ENCODE results near the gene TPM4. TPM values are rescaled to one million over a fixed set of nuclear protein-coding genes. Genes with fewer than 3 reads are reported as not detected.
"Not testable (repeated sequence)": the region's sequence is repeated elsewhere in the genome, so short reads cannot be mapped to it uniquely, and the experiment has no call there.

Gene TPM4
- total RNA-seq, 1 donor from 2014 or later, result 86.0 TPM

DNA sequence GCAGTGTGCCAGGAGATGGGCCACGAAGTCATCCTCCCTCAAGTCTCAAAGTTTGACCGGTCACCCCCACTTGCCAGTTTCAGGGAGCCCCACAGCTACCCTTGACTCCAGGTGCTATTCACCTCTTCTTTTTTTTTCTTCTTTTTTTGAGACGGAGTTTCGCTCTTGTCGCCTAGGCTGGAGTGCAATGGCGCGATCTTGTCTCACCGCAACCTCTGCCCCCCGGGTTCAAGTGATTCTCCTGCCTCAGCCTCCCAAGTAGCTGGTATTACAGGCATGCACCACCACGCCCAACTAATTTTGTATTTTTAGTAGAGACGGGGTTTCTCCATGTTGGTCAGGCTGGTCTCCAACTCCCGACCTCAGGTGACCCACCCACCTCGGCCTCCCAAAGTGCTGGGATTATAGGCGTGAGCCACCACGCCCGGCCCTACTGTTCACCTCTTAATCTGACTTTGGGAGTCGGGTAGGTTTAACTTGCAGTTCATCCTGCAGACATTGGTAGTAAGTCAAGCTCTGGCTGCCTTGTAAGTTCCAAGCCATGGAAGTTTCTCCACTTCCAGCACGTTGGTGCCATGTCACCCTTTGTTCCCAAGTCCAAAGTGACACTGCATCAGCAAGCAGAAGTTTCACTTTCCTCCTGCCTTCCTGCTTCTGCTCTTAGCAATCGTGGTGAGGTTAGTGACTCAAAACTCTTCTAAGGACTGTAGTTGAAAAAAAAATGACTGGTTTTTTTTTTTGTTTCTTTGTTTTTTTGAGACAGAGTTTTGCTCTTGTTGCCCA, 43.0 kb downstream of the TPM4 start:
- FAIRE-seq; DNase-seq (ENCODE audit: low spot score in 2 of 2): not testable (repeated sequence)

DNA sequence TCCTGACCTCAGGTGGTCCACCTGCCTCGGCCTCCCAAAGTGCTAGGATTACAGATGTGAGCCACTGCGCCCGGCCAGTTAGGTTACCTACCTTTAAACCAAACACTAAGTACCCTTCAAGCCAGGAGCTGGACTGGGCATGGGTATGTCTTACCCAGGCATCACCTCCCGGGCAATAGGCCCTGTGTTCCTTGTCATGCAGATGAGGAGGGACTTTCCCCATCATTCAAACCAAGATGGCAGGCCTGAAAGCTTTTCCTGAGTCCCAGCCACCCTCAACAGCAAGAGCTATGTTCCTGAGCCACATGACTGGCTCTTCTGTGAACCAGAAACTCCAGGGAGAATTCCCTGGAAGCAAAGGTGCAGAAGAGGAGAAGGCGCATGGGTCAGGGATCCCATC, 44.8 kb downstream of the TPM4 start:
- FAIRE-seq, result no peak
- DNase-seq (ENCODE audit: low spot score in 2 of 2), result no peak

DNA sequence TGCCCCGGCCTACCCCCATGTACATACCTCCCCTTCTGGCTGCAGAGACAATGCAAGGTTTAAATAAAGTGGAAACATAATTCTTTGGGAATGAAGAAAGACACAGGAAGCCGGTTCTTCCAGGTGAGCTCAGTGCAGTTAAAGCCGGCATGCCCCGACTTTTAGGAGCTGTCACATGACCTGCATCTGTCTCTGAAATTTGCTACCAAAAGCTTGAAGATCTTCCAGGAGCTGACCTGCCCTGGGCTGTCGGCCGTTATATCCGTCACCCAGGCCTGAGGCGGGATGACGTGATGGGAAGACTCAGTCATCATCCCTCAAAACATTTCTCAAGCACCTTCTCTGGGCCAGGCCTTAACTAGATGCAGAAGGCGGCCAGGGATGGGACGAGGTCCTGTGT, 45.7 kb downstream of the TPM4 start:
- FAIRE-seq, result no peak

DNA sequence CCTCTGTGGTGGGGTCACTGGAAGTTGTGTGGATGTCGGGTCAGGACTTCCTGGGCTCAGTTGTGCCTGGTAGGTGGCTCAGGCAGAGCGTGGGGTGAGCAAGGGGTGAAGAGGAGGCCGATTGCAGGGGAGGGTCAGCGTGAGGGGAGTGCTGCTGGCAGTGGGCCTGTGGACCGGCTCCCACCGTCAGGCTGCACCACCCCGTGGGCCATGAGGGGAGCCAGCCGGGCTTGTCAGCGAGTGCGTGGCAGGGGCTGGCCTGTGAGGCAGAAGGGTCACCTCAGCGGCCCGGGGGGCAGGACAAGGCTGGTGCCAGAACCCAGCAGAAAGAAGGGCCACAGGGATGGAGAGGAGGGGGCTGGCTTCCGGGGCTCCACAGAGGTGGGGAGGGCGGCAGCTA, 48.7 kb downstream of the TPM4 start:
- DNase-seq (ENCODE audit: low spot score in 2 of 2) (no peak), FAIRE-seq (no peak)

More for the DNA sequence above, 45.7 kb downstream of the TPM4 start:
- no peak for DNase-seq (ENCODE audit: low spot score in 2 of 2)

DNA sequence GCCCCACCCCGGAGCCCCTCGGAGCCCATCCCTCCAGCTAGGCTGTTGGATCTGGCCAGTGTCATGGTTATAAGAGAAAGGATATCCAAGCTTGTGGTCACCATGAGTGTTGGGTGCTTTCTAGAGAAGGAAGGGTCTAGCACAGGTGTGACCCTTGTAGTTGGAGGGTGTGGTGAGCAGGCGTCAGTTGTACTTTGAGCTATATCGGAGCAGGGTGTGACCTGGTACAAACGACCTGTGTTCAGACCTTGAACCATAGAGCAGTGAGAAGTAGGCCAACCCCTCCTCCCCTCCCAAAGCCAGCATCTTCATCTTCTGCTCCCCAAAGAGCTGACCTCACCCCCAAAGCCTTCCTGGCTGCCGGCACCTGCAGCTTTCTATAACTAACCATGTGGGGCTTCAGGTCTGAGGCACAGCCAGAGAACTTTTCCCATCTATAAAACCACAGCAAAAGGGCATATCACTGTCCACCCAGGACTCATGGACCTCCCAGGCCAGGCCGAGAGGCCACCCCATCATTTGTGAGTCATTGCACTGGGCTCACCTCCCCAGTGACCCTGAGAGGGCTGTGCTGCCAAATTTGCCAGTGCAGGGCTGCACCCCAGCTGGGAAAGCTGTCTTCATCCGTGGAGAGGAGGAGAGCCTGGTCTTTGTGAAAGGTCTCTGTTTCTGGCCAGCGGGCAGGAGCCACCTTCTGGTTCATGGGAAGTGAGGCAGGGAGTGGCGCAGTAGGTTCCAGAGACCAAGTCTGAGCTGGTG, 49.6 kb downstream of the TPM4 start:
- FAIRE-seq (no peak), DNase-seq (ENCODE audit: low spot score in 2 of 2) (no peak)

DNA sequence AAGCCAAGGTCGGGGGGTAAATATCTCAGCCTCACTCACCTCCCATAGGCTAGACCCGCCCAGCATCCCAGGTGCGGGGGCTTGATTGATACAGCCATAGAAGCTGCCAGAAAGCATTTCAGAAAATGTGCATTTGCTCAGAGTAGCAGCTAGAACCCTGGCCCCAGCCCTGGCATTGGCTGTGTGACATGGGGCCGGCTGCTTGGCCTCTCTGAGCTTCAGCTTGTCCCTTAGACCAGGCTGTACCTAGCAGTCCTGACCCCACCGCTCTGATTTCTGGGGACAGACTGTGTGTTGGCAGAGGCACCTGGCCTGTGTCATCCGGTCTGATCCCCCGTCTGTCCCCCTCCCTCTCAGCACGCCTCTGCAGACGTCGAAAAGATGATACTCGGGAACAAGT, 50.8 kb downstream of the TPM4 start:
- FAIRE-seq, result no peak
- DNase-seq (ENCODE audit: low spot score in 2 of 2), result no peak

DNA sequence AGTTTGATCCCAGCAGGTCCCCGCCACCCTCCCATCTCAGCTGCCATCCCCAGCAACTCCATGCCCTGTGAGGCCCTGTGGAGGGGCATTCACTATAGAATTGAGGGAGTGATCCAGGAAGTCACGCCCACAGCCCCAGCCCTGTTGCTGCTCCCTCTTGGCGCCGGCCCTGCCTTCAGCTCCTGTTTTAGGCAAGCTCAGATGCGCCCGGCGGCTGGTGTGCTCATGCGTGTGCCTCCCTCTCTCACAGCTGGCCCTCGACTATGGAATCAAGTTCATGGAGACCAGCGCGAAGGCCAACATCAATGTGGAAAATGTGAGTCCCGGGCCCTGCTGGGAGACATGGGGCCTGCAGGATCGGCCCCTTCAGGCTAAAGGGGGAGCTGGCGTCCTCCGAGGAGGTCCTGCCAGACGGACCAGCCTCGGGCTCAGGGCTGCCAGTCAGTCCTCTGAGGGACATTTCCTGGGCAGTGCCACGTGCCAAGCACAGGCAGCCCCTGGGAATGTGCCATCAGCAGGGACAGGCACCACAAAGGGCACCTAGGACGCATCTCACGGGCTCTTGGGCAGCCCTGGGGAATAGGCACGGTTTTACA, 51.6 kb downstream of the TPM4 start:
- DNase-seq (ENCODE audit: low spot score in 2 of 2), result no peak
- no peak for FAIRE-seq

DNA sequence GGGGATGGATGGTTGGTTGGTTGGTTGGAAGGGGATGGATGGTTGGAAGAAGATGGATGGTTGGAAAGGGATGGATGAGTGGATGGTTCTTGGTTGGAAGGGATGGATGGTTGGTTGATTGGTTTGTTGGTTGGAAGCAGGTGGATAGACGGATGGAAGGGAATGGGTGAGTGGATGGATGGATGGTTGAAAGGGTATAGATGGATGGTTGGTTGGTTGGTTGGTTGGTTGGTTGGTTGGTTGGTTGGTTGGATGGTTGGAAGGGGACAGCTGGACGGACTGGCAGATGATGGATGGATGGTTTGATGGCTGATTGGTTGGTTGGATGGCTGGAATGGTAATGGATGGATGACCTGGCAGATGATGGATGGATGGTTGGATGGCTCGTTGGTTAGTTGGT, 55.4 kb downstream of the TPM4 start:
- DNase-seq (ENCODE audit: low spot score in 2 of 2) (no peak), FAIRE-seq (no peak)

DNA sequence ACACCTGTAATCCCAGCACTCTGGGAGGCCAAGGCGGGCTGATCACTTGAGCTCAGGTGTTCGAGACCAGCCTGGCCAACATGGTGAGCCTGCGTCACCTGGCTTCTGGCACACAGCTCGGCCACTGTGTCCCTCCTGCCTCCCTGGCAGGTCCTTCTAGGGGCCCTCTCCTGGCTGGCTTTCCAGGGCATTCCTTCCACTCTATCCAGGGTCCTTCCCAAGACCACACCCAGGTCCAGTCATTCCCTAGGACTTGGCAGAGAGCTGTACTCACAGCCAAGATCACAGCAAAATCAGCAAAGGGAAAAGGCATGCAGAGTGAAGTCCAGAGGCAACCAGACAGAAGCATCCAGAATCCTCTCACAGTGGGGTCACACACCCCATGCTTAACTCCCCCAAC, 57.5 kb downstream of the TPM4 start:
- FAIRE-seq, result no peak
- no peak for DNase-seq (ENCODE audit: low spot score in 2 of 2)

DNA sequence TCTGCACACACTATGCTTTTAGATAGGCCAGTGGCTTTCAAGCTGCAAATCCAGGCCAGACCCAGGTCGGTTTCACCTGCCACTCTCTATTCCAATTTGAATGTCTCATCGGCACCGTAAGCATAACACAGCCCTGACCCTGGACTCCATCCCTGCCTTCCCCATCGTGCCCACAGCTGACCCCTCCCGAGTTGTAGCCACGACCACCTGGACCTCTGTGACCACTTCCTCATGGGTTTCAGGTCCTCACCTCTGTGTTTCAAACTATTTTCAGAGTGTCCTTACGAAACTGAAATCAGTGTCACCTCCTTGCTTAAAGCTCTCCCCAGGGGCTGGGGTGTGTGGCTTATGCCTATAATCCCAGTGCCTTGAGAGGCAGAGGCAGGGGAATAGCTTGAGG, 58.2 kb downstream of the TPM4 start:
- FAIRE-seq (no peak), DNase-seq (ENCODE audit: low spot score in 2 of 2) (no peak)

DNA sequence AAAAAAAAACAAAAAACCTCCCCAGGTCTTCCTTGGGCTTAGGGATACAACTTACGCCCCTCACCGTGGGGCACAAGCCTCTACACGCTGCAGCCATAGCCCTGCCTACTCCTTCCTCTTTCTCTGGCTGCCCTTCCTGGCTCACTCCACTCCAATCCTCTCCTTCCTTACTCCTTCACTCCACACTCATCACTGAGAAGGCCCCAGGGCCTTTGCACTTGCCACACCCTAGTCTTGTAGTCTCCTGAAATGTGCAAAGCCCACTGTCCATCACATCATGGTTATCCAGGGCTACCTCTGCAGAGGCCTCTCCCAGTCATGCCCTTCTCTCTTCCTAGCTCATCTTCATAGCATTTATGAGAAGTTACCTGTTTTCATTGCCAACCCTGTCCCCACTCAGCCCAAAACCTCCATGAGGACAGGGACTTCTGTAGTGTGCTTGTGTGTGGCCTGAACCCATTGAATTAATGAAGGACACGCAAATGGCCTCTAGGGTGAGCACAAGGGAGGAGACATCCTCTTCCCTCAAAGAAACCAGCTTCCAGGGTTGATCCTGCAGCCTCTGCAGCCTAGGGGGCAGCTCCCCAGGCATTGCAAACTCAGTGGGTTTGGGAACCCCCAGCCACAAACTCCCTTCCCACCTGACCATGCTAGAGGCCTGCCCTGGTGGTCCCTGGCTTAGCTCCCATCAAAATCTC, 59.3 kb downstream of the TPM4 start:
- DNase-seq (ENCODE audit: low spot score in 2 of 2) (no peak), FAIRE-seq (no peak)

DNA sequence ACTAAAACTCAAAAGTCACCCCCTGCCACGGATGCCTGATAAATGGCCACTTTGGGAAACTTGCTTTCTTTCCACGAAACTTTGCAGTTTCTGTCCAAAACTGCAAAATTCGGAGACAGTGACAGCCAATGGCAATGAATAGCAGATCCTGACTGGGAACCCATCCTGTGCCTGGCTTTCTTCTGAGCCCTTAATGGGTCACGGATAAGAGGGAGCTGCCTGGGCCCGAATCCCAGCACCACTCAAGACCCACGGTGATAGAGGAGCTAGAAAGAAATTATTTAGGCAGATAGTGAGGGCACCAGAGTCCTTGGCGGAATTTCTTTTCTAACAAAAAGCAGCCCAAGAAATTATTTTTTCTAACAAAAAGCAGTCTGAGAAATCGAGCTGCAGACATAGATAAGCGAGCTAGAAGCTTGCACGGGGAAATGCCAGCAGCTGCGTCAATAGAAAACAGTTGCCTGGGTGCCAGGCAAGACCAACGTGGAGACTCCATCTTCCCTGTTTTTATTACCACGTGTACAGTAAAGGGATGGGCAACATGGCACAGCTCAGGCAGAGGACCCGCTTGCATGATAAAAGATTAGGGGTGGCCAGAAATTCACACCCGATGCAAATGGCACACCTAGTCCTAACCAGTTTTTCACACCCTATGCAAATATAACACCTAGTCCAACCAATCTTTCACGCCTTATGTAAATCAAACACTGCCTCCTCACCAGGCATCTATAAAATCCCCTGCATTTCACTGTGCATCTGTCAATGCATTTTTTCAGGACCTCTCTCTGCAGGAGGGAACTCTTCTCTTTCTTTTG, 60.1 kb downstream of the TPM4 start:
- DNase-seq (ENCODE audit: low spot score in 2 of 2), result no peak
- FAIRE-seq, result no peak

DNA sequence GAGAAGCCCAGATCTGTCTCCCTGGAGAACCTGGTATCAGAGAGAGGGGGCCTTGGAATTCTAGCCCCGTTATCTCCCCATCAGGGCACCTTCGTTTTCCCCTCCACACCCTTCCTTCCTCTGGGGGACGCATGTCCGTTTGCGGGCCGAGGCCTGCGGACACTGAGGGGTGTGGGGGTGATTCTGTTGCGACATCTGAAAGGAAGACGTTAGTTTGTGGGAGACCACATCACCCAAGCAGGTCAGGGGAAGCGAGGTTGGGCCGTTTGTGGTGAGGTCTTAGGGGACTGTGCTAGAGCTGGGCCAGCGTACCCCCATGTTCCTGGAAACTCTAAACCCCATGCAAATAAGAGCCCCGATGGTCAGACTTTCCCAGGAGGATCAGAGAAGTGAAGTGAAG, 63.5 kb downstream of the TPM4 start:
- DNase-seq (ENCODE audit: low spot score in 2 of 2), result no peak
- FAIRE-seq, result no peak

DNA sequence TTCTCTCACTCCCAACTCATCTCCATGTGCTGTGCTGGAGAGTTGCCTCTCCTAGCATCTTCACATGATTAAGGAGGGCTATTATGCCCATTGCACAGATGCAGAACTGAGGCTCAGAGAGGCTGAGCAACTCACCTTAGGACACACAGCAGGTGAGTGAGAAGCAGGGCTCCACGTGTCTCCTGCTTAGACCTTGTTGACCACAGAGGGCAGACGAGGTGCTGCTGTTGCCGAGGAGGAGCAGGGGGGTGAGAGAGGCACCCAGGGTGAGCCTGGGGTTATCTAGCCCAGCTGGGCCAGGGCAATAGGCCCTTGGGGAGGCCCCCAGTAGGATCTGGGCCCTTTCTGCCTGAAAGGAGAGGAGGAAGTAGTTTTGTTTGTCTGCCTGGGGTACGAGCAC, 64.7 kb downstream of the TPM4 start:
- DNase-seq (ENCODE audit: low spot score in 2 of 2), result no peak
- FAIRE-seq, result no peak

DNA sequence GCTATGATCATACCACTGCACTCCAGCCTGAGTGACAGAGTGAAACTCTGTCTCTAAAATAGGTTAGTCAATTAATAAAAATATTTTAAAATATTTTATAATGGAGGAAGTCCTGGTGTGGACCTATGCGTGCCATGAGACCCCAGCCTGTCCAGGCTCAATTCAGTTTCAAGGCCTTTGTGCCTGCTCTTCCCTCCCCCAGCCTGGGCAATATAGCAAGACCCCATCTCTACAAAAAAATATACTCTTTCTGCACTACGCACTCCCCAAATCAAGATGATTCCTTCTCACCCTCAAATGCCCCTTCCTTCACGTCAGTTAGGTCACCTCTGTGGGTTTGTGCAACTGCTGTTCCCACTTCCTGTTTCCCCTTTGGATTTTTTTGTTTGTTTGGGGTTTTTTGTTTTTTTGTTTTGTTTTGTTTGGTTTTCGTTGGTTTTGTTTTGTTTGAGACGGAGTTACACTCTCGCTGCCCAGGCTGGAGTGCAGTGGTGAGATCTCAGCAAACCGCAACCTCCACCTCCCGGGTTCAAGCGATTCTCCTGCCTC, 65.8 kb downstream of the TPM4 start:
- DNase-seq (ENCODE audit: low spot score in 2 of 2) (no peak), FAIRE-seq (no peak)

DNA sequence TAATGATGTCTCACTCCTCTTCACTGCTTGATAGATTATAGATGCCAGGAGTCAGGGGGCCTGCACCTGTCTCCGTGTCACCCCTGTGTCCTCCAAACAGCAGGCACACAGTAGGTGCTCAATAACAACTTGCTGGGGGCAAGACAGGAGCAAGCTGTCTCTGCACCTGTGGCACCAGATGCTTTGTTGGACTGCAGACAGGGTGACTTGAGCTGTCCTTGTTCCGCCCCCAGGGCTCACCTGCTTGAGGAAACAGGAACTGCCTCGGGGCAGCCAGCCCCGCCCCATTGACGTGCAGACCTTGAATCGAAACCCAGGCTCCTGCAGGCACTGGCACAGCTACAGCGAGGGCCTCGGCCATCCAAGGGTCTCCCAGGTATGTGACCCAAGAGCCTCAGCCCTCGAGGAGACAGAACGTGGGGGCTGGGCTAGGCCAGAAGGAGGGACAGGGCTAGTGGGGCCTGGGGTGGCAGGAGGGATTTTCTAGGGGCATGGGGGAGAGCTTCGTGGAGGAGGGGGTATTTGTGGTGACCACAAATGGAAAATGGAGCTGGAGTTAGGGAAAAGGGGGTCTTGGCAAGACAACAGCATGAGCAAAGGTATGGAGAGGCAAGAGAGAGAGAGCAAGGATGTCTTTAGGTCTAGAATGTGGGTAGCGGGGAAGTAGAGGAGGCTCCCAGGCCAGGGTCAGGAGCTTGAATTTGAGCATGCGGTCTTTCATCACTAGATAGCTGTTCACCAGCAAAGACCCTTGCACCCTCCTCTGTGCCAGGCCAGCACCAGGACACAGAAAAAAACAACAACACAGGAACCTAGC, 67.3 kb downstream of the TPM4 start, which contains the start of gene HSH2D:
Gene HSH2D, plus strand, starts transcription at position 287 of the 817 bp plus-strand sequence. CDS start 5,066 bp downstream, outside the sequence.
- FAIRE-seq (no peak), DNase-seq (ENCODE audit: low spot score in 2 of 2) (no peak)

DNA sequence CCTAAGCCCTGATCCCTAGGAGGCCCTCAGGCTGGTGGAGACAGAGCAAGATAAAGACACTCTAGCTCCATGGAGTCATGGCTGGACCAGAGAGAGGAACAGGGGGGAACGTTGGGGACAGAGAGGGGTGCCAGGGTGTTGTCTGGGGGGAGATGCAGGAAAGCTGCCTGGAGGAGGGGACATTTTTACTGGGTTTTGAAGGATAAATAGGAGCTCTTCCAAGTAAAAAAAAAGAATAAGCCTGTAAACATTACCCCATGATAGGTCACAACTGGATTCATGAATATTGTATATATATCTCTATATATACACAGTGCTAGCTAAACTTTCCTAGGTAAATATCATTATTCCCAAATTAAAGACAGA, 67.9 kb downstream of the TPM4 start:
- FAIRE-seq, result no peak
- no peak for DNase-seq (ENCODE audit: low spot score in 2 of 2)

DNA sequence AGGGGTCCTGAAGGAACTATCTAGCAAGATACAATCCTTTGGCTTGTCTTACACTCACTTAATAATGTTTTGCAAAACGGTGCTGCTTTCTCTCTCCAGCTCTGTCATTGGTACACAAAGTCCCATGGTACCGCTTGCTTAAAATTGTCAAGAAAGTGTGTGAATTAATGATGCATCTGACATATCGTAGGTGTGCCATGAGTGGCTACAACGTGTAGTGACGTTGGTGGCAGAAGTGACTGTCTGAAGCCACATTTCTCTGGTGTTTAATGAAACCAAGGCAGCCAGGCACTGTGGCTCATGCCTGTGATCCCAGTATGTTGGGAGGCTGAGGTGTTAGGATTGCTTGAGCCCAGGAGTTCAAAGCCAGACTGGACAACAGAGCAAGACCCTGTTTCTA, 69.8 kb downstream of the TPM4 start:
- DNase-seq (ENCODE audit: low spot score in 2 of 2) (no peak), FAIRE-seq (no peak)
